Effector CD8-positive, alpha-beta T cell (primary cell): ENCODE results near the gene CHPF.

ENCODE experiments used
- DNase-seq: peaks from one replicate; lab custom pipeline; 2025; lab: John Stamatoyannopoulos, UW
- total RNA-seq, 4 experiments: gene quantifications; one replicate each; lab custom pipeline; 2026; lab: John Stamatoyannopoulos, UW

Gene CHPF
- 7.9 to 17.9 (median 10.9) reads per million in 4 experiments for total RNA-seq

DNA sequence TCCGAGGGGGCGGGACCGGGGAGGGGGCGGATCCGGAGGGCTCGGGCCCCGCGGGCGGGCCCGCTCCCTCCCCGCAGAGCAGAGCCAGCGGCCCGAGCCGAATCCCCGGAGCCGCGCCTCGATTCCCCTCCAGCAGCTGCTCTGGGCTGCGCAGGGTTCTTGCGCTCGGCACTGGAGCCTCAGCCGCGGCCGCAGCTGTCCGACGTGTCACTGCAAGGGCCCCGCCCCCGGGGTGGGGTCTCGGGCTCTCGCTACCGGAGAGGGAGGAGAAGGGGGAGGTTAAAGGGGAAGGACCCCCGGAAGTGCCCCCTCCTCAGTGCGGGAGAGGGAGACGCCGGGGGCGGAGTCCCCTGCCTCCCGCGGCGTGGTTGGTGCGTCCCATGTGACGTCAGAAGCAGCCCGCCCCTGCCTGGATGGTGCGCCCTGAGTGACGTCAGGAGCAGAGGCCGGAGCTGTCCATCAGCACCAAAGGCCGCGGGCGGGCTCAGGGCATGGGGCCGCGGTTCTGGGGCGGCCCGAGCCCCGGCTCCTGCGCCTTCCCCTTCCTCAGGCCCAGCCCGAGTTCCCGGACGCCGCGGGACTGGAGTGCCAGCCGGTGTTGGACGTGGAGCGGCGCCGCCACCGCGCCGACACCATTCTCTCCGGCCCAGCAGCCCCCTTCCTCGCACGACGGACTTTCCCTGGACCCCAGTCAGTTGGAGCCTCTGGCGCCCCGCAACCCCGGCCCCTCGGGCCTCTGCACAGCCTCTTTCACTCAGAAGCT lies at the start of gene CHPF, which contains the start of gene TMEM198:
CHPF (minus strand) TSS at position 214 of the 763 bp plus-strand sequence. CDS start 271 bp downstream, outside the sequence.
TMEM198 (plus strand) TSS at position 433 of the 763 bp plus-strand sequence. CDS start 700 bp downstream, outside the sequence.
- peak; percentile 84 for DNase-seq

- no peak for DNase-seq
Measured at GRCh38 chr2:219593154-219593553, 49.5 kb upstream of the CHPF start.

DNA sequence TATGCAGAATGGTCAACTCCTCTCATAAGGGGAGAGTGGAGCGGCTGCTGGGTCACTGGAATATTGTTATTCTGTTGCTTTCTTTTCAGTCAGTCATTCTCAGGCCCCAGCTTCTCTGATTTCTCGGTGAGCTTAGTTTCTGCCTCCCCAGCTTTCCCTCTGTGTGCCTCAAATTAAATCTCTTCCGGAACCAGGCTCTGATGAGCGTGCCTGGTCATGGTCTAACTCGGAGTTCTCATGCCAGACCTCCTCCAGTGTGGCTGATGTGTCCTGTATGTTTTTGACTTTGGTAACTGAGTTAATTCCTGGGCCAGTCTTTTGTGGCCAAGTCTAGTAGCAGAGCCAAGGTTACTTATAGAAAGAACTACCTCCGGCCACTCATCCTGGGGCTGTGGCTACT lies 49.1 kb upstream of the CHPF start:
- no peak for DNase-seq

- no peak for DNase-seq
Measured at GRCh38 chr2:219591091-219591490, 47.5 kb upstream of the CHPF start.

- no peak for DNase-seq
Measured at GRCh38 chr2:219581346-219581745, 37.7 kb upstream of the CHPF start.

- no peak for DNase-seq
Measured at GRCh38 chr2:219578811-219579613, 35.4 kb upstream of the CHPF start.

- DNase-seq: no peak
Measured at GRCh38 chr2:219576505-219577388, 33.1 kb upstream of the CHPF start.

- DNase-seq: no peak
Measured at GRCh38 chr2:219575566-219576504, 32.2 kb upstream of the CHPF start.

GRCh38 chr2:219574484-219575311 lies 31.1 kb upstream of the CHPF start:
- DNase-seq: no peak

GRCh38 chr2:219573166-219573565 lies 29.6 kb upstream of the CHPF start:
- no peak for DNase-seq

GRCh38 chr2:219572237-219573001 lies 28.8 kb upstream of the CHPF start, which contains the start of gene INHA:
Gene INHA (plus strand): TSS chr2:219572310. CDS start chr2:219572375, 65 bp downstream.
- DNase-seq: no peak

- DNase-seq: no peak
Measured at GRCh38 chr2:219571311-219572236, 28.0 kb upstream of the CHPF start, which contains the start of gene OBSL1. Gene OBSL1 (minus strand): TSS chr2:219571539. CDS start chr2:219571232, 307 bp downstream.

GRCh38 chr2:219570924-219571310 lies 27.3 kb upstream of the CHPF start:
- no peak for DNase-seq

DNA sequence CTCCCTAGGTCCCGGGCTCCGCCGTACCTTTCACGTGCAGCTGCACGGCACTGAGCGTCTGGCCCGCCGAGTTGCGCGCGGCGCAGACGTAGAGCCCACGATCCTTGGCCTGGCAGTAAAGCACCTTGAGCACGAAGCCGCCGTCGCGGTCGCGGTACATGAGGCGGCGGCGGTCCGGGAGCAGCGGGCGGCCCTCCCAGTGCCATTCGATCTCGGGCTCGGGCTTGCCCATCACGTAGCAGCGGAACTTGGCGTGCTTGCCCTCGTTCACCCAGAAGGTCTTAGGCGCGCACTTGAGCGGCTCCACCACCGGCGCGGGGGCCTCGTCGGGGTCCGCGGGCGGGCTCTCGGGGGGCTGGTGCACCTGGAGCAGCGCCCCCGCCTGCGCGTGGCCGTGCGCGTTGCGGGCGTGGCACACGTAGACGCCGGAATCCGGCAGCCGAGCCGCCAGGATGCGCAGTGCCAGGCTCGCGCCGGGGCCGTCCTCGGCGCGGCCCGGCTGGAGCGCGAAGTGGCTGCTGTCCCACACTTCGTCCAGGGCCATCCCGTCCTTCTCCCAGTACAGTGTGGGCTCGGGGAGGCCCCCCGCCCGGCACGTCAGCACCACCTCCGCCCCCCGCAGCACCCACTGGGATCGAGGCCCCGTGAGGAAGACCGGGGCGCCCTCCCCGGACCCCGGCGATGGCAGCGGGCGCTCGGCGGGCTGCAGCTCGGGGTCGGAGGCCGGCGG lies 26.8 kb upstream of the CHPF start:
- DNase-seq: no peak

- DNase-seq: no peak
Measured at GRCh38 chr2:219569635-219570034, 26.0 kb upstream of the CHPF start.

DNA sequence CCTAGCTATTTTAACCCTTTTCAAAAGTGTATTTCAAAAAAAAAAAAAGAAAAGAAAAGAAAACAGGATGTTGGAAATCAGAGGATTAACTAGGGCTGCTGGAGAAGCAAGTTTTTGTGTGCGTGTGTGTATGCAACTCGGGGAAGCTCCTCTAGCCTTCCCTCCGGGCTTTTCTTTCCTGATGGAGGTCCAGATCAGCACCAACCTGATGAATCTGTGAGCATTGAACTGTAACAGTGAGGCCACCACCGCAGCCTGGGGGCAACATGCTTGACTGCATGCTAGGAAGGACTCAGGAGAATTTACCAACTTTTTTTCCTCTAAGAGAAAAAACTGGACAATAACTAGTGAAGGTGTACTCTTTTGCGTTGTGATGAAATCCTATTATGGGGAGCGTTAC lies 25.4 kb upstream of the CHPF start:
- no peak for DNase-seq

GRCh38 chr2:219567791-219568361 lies 24.3 kb upstream of the CHPF start:
- no peak for DNase-seq
